Nephron progenitor cell (in vitro differentiated cells): ENCODE measurements around the gene ZFAND3.

Source experiments
- DNase-seq: peaks from one replicate; pipeline ENCODE4 v3.0.0; 2021
- H3K27ac Mint-ChIP-seq: 2 replicates; pipeline ENCODE4 v1.8.0; 2021; ENCODE audit warnings: mild to moderate bottlenecking, moderate library complexity, mixed read lengths
- H3K27me3 Mint-ChIP-seq: 2 replicates; pipeline ENCODE4 v1.8.0; 2021; ENCODE audit warnings: mild to moderate bottlenecking, low read depth, mixed read lengths; ENCODE audit not compliant: poor library complexity
- H3K36me3 Mint-ChIP-seq: 2 replicates; pipeline ENCODE4 v1.8.0; 2021; ENCODE audit warnings: low read depth, mixed read lengths
- H3K4me1 Mint-ChIP-seq: 2 replicates; pipeline ENCODE4 v1.8.0; 2021; ENCODE audit warnings: mixed read lengths
- H3K4me3 Mint-ChIP-seq: 2 replicates; pipeline ENCODE4 v1.8.0; 2021; ENCODE audit warnings: mild to moderate bottlenecking, moderate library complexity, mixed read lengths
- H3K9me3 Mint-ChIP-seq: 2 replicates; pipeline ENCODE4 v1.8.0; 2021; ENCODE audit warnings: mild to moderate bottlenecking, moderate library complexity, mixed read lengths
- TF ChIP-seq, protein P1 (sequence below): fragments of 200-600 bp; sonication (generic); IDR thresholded peaks from 2 replicates; pipeline ENCODE4 v1.5.0; 2021; ENCODE audit warnings: antibody characterized with exemption

Gene ZFAND3

DNA sequence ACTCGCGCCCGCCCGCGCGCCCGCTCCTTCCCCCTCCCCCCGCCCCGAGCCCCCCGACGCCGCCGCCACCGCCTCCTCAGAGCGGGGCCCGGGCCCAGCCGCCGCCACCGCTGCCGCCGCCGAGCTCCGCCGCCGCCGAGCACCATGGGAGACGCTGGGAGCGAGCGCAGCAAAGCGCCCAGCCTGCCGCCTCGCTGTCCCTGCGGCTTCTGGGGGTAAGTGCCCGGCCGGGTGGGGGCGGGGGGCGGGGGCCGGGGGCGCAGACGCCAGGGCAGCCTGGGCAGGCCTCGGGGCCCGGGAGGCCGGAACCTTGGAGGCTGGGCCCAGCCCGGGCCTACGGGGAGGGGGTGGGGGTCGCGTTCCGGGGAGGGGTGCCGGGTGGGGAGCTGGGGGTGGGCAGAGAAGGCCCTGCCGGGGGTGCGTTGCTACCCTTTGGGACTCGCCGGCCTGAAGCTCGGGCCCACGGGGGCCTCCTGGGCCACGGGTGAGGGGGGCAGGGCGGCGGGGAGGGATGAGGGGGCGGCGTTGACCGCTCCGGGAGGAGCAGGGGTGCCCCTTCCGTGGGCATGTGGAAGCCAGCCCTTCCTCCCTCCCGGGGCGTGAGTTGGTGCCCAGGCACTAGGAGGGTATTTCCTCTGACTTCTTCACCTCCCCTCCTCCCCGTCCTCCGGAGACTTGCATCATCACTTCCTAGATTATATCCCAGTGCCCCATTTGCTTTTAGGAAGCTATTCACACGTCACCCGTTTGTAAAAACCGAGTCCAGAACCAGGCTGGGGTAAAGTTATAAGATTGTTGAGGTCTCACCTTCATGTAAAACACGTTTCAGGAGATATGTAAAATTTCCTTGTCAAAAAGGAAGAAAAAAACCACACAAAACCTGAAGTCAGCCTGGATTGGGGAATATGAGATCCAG is 533 bp downstream of the ZFAND3 start:
- Mint-ChIP-seq H3K9me3 (no peaks in the 10 kb centered on the region), H3K27ac (peak overlapping the region; percentile 81), H3K4me1 (peaks cover 54% of the 10 kb centered on the region), H3K27me3 (peaks cover 18% of the 10 kb centered on the region), H3K4me3 (peak overlapping the region; percentile 98), H3K36me3 (no peaks in the 10 kb centered on the region)
- TF ChIP-seq, protein P1, sequence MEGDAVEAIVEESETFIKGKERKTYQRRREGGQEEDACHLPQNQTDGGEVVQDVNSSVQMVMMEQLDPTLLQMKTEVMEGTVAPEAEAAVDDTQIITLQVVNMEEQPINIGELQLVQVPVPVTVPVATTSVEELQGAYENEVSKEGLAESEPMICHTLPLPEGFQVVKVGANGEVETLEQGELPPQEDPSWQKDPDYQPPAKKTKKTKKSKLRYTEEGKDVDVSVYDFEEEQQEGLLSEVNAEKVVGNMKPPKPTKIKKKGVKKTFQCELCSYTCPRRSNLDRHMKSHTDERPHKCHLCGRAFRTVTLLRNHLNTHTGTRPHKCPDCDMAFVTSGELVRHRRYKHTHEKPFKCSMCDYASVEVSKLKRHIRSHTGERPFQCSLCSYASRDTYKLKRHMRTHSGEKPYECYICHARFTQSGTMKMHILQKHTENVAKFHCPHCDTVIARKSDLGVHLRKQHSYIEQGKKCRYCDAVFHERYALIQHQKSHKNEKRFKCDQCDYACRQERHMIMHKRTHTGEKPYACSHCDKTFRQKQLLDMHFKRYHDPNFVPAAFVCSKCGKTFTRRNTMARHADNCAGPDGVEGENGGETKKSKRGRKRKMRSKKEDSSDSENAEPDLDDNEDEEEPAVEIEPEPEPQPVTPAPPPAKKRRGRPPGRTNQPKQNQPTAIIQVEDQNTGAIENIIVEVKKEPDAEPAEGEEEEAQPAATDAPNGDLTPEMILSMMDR = no peak
- DNase-seq = no peak

DNA sequence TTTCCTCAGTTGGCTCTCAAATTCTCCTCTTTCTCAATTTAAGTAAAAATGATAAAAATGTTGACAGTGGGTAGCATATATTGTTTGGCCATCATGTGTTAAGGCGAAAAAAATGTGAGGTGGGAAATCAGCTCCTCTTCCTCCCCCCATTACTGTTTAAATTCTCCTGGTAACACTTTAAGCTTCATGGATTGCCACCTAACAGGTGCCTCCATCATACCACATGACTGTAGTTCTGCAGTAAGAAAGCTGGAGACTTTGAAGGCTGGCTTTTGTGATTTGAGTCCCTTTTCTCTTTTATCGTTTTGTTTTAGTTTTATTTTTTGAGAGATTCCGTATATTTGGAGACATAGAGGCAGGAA is 1.2 kb downstream of the ZFAND3 start:
- peaks cover 12% of the 10 kb centered on the region for H3K27me3 Mint-ChIP-seq
- TF ChIP-seq, protein P1 = no peak
- peak overlapping the region; percentile 92 for H3K4me3 Mint-ChIP-seq
- no peak for DNase-seq
- no peak overlapping the region for H3K27ac Mint-ChIP-seq
- no peaks in the 10 kb centered on the region for H3K36me3 Mint-ChIP-seq
- no peaks in the 10 kb centered on the region for H3K9me3 Mint-ChIP-seq
- H3K4me1 Mint-ChIP-seq = peaks cover 55% of the 10 kb centered on the region

DNA sequence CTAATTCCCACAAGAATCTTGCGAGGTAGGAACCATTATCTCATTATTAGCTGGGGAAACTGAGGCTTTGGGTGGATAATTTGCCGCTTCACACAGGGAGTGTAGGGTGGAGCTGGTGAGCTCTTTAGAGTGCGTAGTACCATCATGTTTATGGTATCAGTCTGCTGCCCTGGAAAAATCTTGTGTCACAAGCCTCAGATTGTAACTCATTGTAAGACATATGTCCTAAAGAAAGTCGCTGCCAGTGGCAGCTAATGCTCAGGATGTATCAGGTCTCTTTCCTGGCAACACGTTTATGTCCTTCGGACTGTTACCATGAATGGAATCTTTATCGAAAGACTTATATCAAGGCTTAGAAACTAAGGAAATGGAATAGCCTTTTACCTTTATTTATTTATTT is 1.9 kb downstream of the ZFAND3 start:
- Mint-ChIP-seq H3K4me3 (peak overlapping the region; percentile 92), H3K27ac (no peak overlapping the region), H3K27me3 (peaks cover 7% of the 10 kb centered on the region), H3K9me3 (no peaks in the 10 kb centered on the region), H3K36me3 (peaks cover 4% of the 10 kb centered on the region), H3K4me1 (peaks cover 55% of the 10 kb centered on the region)
- TF ChIP-seq, protein P1 = no peak
- no peak for DNase-seq

DNA sequence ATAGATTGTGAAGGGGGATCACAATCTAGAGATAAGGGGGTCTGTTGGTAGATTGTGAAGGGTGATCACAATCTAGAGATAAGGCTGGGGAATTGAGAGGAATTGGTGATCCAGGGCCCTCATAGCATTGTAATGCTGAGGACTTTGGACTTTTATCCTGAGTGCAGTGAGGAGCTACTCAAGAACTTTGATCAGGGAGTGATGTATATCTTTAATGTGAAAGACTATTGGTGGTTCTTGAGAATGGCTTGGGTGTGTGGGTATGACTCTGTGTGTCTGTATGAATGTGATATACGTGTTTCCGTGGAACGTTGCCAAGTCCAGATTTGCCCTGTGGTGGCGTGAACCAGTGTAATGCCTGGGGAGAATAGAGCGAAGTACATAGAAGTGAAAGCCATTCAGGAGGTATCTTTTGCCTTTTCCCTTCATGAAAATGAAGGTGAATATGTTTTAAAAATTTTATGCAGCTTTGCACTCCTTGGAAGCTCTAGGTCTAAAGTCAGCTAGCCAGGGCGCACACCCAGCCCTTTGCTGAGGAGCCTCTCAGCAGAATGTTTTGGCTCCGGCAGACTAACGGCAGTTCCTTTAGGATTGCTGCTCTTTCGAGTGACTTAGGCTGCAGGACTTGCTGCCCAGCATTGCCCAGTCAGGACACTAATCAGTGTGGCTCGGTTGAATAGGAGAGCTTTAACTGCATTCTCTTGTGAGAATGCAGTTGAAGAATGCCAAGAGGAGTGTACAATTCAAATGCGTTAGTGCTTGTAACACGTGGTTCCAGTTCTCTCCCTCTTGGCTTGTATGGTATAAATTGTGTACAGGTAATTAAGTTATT is 3.5 kb downstream of the ZFAND3 start:
- DNase-seq = no peak
- Mint-ChIP-seq H3K9me3 (no peaks in the 10 kb centered on the region), H3K27ac (peak overlapping the region; percentile 33), H3K4me3 (no peak overlapping the region), H3K27me3 (peaks cover 2% of the 10 kb centered on the region), H3K36me3 (peaks cover 4% of the 10 kb centered on the region), H3K4me1 (peaks cover 58% of the 10 kb centered on the region)
- TF ChIP-seq, protein P1 = no peak

DNA sequence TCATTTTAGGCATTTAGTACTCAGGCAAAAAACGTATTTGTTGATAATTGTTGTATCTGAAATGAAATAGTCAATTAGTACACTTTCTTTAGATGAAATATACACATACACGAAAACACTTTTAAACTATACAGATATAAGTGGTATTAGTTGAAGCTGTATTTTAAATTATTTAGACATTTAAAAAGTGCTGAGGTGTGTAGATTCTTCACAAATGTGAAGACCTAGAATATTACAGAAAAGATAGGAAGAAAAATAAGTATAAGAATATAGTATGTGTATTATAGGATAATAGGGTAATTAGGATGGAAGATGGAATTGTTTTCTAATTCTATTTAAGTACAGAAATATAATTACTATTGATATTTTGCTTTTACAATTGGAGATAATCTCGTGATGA is 4.6 kb downstream of the ZFAND3 start:
- H3K36me3 Mint-ChIP-seq = peaks cover 4% of the 10 kb centered on the region
- H3K4me3 Mint-ChIP-seq = no peak overlapping the region
- no peak for DNase-seq
- no peak overlapping the region for H3K27ac Mint-ChIP-seq
- peaks cover 52% of the 10 kb centered on the region for H3K4me1 Mint-ChIP-seq
- H3K27me3 Mint-ChIP-seq = no peaks in the 10 kb centered on the region
- no peaks in the 10 kb centered on the region for H3K9me3 Mint-ChIP-seq
- TF ChIP-seq, protein P1 = no peak
